Measurements from ENCODE around the gene CFAP54. TPM values are rescaled to one million over a fixed set of nuclear protein-coding genes. Genes with fewer than 3 reads are reported as not detected.

CFAP54 gene
- polyA plus RNA-seq (2011; rRNA removed) (1.2 and 1.7 TPM in 2 replicates), polyA plus RNA-seq (2017; fragmentation: RNase III; extraction: RNeasy Plus Mini Kit Qiagen cat#74134 plus additional on column Dnase treatment) (0.68 to 0.91 TPM (median 0.70 TPM) in 3 replicates), polyA minus RNA-seq (2011; rRNA and poly(A)+ RNA removed) (0.73 and 1.2 TPM in 2 replicates)
- polyA plus RNA-seq (2012; cell fraction: cytosol; rRNA removed): 0.61 and 0.87 TPM in 2 replicates
- polyA plus RNA-seq (2012; cell fraction: nucleus; rRNA removed): 1.2 and 1.3 TPM in 2 replicates

GRCh38 chr12:96489392-96490056, at the start of gene CFAP54:
Gene CFAP54, plus strand, starts transcription at chr12:96489577. Its CDS starts 33 bp downstream, at chr12:96489610.
- ATAC-seq (peak; percentile 95 to 96), DNase-seq (ENCODE audit: low read depth in 1 of 2, low spot score in 1 of 2) (peak; percentile 86 to 95), FAIRE-seq (no peak)
- H3K27ac ChIP-seq: peak within 1 kb of the TSS; percentile 77 to 93
- H3K4me3 ChIP-seq: peak within 1 kb of the TSS; percentile 89
- peaks cover 39% of the 10 kb centered on the region for H3K4me1 ChIP-seq
- CTCF ChIA-PET: interaction anchor here (0.6 to 2.6 kb wide), 30 partner anchors 10 to 470 kb away, joined by 3 to 21 read pairs (median 4); partner anchors contain the start of gene CDK17
- no peaks in the 10 kb centered on the region for H3K9me3 ChIP-seq
- WGBS (ENCODE audit: missing lambda C conversion rate): 3% methylated on average over 36 of the region's 53 CpGs
- POLR2A ChIA-PET: interaction anchor here (1.0 to 2.0 kb wide), 4 partner anchors 12 to 90 kb away, joined by 3 to 14 read pairs (median 4); partner anchors contain the start of gene CDK17
- peak within 1 kb of the TSS; percentile 98 for H3K4me2 ChIP-seq
- TF ChIP-seq POLR2AphosphoS2 (conservative IDR thresholded peaks at IDR 0.05; ENCODE audit: low read length) (no peak), RAD21 (conservative IDR thresholded peaks at IDR 0.05 in 1 of 2, IDR thresholded peaks at IDR 0.05 in 1 of 2) (peak; percentile 61 to 68), NFE2L2 (conservative IDR thresholded peaks at IDR 0.05; ENCODE audit: low read length) (no peak; the same call in 1 of the 2 replicates), FOXS1 (CRISPR knock-in tag; IDR thresholded peaks at IDR 0.05) (no peak), HMGXB4 (CRISPR knock-in tag; IDR thresholded peaks at IDR 0.05; ENCODE audit: borderline replicate concordance) (0 out of 2 replicates have a peak, but pooled peaks have one; percentile 51), SMC3 (IDR thresholded peaks at IDR 0.05) (peak; percentile 51), ZNF302 (CRISPR knock-in tag; IDR thresholded peaks at IDR 0.05) (no peak), NPAS2 (CRISPR knock-in tag; IDR thresholded peaks at IDR 0.05; ENCODE audit: borderline replicate concordance) (no peak), BHLHE40 (IDR thresholded peaks at IDR 0.05; ENCODE audit: low read depth, low read length) (no peak), JUN (IDR thresholded peaks at IDR 0.05) (no peak; a peak in 1 of 5 replicates), HEYL (CRISPR knock-in tag; IDR thresholded peaks at IDR 0.05) (no peak), RNF2 (IDR thresholded peaks at IDR 0.05; ENCODE audit: borderline replicate concordance, low read depth) (no peak), ELK1 (IDR thresholded peaks at IDR 0.05; ENCODE audit: low read depth, low read length) (no peak), CBX8 (IDR thresholded peaks at IDR 0.05) (no peak), HDAC2 (IDR thresholded peaks at IDR 0.05) (no peak), CTCF (IDR thresholded peaks at IDR 0.05) (peak; percentile 81), EHMT2 (IDR thresholded peaks at IDR 0.05; ENCODE audit: low read depth) (no peak), HOXA7 (CRISPR knock-in tag; IDR thresholded peaks at IDR 0.05) (no peak), EHF (CRISPR knock-in tag; IDR thresholded peaks at IDR 0.05) (no peak), CBX2 (IDR thresholded peaks at IDR 0.05; ENCODE audit: borderline replicate concordance, low read depth) (no peak), CHD4 (IDR thresholded peaks at IDR 0.05; ENCODE audit: borderline replicate concordance) (no peak), RARB (CRISPR knock-in tag; IDR thresholded peaks at IDR 0.05) (no peak), GATA3 (IDR thresholded peaks at IDR 0.05; ENCODE audit: borderline replicate concordance) (no peak), RCOR1 (IDR thresholded peaks at IDR 0.05; ENCODE audit: low read depth, low read length) (0 out of 2 replicates have a peak, but pooled peaks have one; percentile 89), RFX5 (IDR thresholded peaks at IDR 0.05) (no peak), BCL3 (IDR thresholded peaks at IDR 0.05) (no peak), KDM5A (IDR thresholded peaks at IDR 0.05) (0 out of 2 replicates have a peak, but pooled peaks have one; percentile 43), CEBPB (IDR thresholded peaks at IDR 0.05) (0 out of 4 replicates have a peak, but pooled peaks of 1 of the 2 experiments have one; percentile 4), SREBF2 (IDR thresholded peaks at IDR 0.05) (no peak), POLR2A (IDR thresholded peaks at IDR 0.05; ENCODE audit: low read length) (peak; percentile 26; the same call in 1 of the 2 replicates), ZSCAN20 (CRISPR knock-in tag; IDR thresholded peaks at IDR 0.05) (no peak), JUNB (IDR thresholded peaks at IDR 0.05) (no peak), FOSB (CRISPR knock-in tag; IDR thresholded peaks at IDR 0.05) (no peak), TFCP2L1 (CRISPR knock-in tag; IDR thresholded peaks at IDR 0.05) (no peak), MYC (IDR thresholded peaks at IDR 0.05; ENCODE audit: borderline replicate concordance, low read length) (peak; percentile 79), MAX (IDR thresholded peaks at IDR 0.05) (peak; percentile 74)
